COR-L47 (cell line): ENCODE measurements around the gene DDIT4.

ENCODE experiments used
- DNase-seq: peaks from one replicate; lab custom pipeline; 2025; lab: John Stamatoyannopoulos, UW

Gene DDIT4

GRCh38 chr10:72316748-72317435 is 43.2 kb downstream of the DDIT4 start:
- DNase-seq: peak; percentile 73

DNA sequence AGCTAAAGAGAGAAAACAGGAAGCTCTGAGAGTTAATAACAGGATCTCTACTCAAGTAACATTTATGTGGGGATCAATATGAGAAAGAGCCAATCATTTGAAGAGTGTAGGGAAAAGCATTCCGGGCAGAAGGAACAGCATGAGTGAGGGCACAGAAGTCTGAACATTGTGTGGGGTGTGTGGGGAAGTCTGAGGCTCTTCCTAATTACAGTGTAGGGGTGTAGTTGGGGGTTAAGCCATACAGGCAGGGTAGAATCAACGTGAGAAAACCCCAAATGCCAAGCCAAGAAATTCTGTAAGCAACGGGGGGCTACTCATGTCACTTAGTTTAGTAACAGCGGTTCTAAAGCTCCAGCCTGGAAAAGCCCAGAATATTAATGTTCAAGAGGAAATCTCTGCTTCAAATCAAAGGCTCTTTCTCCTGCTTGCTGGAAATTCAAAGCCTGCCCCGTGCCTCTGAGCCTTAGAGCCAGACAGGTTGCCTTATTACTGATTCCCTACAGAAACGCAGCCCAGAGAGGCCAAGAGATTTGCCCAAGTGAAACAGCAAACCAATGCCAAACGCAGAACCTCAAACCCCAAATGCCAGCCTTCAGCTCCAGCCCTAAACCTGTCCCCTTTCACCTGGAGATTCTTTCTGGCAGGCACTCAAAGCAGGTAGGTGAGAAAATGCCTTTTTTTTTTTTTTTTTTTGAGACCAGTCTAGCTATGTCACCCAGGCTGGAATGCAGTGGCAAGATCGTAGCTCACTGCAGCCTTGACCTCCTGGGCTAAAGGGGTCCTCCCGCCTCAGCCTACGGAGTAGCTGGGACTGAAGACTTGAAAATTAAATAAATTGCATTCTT is 44.9 kb downstream of the DDIT4 start:
- no peak for DNase-seq

GRCh38 chr10:72319416-72320254 is 45.9 kb downstream of the DDIT4 start:
- peak; percentile 63 for DNase-seq

DNA sequence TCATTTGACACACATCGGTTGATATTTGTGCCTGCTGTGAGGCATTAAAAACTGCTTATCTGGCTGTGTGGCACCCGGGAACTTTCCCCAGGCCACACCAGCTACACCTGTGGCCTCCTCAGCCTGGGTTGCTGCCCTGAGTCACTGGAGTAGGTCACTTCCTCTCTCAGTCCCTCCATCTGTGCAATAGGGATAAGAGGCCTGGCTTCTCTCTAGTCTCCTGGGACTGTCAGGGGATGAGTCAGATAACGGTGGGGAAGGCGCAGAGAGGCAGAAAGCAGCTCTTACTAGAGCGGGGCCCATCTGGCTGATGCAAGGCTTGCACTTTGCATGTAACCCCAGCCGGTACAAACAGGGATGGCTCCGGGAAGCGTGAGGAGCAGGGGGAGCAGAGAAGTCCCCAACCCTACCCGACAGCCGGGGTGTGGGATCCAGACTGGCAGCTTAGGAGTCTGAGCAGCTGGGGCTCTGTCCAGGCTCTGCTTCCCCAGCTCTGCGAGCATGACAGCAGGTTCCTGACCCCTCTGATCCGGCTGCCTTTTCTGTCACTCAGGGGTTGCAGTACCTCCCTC is 47.0 kb downstream of the DDIT4 start:
- DNase-seq: no peak

DNA sequence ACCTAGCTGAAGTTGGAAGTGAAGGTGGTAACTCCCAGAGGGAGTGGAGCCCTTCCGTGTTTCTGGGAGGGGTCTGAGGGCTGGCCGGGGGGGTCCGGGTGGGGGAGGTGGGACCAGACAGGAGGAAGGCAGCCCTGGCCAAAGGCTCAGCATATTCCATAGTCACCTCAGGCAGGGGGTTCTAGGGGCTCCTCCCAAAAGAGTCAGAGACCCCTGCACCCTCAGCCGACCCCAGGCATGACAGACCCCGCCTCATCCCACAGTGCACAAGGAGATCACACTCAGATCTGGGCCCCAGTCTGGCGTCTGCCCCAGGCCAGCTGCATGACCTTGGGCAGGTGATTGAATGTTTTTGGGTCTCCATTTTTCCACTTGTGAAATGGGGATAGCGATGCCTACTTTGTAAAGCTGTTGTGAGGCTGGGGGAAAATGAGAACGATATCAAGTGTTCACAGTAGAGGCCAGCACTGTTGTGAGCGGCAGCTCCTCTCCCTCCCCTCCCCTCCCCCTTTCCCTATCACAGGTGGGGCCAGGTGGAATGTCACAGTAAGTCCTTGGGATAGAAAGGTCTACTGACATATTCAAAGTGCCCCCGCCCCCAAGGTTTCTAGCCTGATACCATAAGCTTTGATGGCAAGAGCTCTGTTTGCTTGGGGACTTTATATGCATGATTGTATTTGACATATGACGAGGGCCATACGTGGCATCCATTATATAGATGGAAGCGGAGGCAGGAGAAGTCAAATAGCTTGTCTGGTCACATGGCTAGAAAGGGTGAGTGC is 47.7 kb downstream of the DDIT4 start:
- DNase-seq: no peak

DNA sequence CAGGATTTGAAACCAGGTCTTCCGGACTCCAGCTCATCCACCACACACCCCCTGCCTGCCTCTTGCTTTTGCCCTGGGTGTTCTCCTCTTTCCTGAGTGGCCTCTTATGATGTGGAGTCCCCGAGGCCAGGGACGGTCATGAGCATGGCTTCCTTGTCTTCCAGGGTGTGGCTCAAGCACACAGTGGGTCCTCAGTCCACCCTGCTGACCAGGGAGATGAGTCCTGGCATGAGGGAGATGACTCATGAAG is 48.2 kb downstream of the DDIT4 start:
- no peak for DNase-seq

DNA sequence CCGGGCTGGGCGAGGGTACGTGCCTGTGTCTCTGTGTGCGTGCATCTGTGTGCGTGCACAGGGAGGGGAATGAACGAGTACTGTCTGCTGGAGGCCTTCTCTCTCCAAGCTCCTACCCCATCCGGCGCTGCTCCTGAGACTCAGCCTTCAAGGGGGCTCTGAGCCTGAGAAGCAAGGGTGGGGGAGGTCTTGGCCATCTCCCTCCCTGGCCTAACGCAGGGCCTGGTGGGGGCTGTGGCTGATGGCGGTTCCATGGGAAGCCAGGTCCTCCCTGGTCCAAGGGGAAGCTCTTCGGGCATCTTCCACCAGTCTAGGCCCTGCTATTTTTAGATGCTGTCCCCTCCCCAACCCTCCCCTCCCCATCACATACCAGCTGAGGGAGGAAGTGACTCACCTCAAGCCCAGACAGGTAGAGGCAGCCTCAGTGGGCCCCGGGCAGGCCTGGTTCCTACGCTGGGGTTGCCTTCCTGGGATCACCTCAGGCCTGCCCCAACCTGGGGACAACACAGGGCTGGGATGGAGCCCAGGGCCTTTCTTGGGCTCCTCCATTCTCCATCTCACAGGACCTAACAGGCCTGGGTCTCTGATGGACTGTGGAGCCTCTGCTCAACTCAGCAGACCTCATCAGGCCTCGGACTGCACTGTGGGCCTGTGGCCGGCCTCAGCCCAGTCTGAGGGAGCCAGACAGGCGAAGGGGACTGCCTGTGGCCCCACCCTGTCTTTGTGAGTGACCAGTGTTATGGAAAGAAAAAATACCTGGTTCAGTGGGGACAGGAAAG is 48.7 kb downstream of the DDIT4 start:
- DNase-seq: no peak

DNA sequence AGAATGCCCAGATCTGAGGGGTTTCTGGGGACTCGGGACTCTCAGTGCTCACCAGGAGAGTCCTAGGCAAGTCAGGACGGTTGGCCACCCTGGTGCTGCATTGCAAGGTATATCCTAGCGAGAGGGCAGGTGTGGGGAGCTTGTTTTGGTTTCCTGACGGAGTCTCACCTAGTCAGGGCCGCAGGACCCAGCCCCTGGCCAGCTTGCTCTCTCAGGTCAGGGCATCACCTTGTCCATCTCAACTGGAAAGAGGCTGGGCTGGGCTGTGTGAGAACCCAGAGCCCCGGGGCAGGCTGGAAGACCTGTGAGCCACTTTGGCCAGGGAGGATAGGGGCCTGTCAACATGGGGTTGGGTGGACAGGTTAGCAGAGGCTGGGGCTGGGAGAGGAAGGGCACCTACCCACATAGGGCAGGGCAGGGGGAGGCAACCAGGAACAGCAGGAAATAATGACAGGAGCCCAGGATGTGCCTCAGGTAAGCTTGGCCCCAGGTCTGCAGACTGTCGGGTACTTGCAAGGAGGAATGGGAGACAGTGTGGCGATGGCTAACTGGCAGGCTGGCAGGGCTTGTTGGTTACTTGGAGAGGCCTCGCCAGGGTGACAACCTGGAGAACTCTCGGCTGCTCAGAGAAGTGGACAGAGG is 49.5 kb downstream of the DDIT4 start:
- DNase-seq: no peak

GRCh38 chr10:72323771-72324191 is 50.1 kb downstream of the DDIT4 start:
- no peak for DNase-seq
